K562 (cell line): ENCODE measurements around the gene GP1BB. TPM values are rescaled to one million over a fixed set of nuclear protein-coding genes. Genes with fewer than 3 reads are reported as not detected.

Experiments
- ARNT ChIP-seq, 2 experiments: fragments of 450-650 bp; IDR thresholded peaks; 2 replicates each; pipeline ENCODE4 v1.6.1; 2016; ENCODE audit warnings: mild to moderate bottlenecking in 1 of 2
- BACH1 ChIP-seq: fragments of 200-800 bp; sonication (Bioruptor generic); IDR thresholded peaks from 2 replicates; pipeline ENCODE4 v1.6.1; 2016; ENCODE audit warnings: missing genetic modification characterization, missing compliant biosample characterization
- CHCHD3 ChIP-seq: fragments of 250-450 bp; sonication (Bioruptor Pico); IDR thresholded peaks from 2 replicates; pipeline ENCODE4 v2.1.2; 2022; ENCODE audit warnings: mild to moderate bottlenecking
- CHD2 ChIP-seq: IDR thresholded peaks from 2 replicates; pipeline ENCODE4 v1.6.1; 2011; ENCODE audit warnings: low read depth, low read length
- E2F3 ChIP-seq: fragments of 250-450 bp; sonication (Bioruptor Pico); IDR thresholded peaks from 2 replicates; pipeline ENCODE4 v1.4.0; 2020; ENCODE audit warnings: mild to moderate bottlenecking
- ERF ChIP-seq: fragments of 450-650 bp; formaldehyde crosslinking; IDR thresholded peaks from 2 replicates; pipeline ENCODE4 v1.4.0; 2020; ENCODE audit warnings: mild to moderate bottlenecking, mixed read lengths
- ETV6 ChIP-seq, 3 experiments: fragments of 150-350 bp in 1 of 3; sonication (generic) in 1 of 3; formaldehyde crosslinking in 1 of 3; IDR thresholded peaks; 2 replicates each; pipeline versions ENCODE4 v1.6.1 to v1.8.0; 2014 to 2022; ENCODE audit warnings: borderline replicate concordance in 2 of 3, low read depth in 2 of 3, antibody characterized with exemption in 1 of 3, low read length in 1 of 3, mild to moderate bottlenecking in 1 of 3, missing genetic modification reagents in 1 of 3
- FOXA1 ChIP-seq: fragments of 450-650 bp; IDR thresholded peaks from 2 replicates; pipeline ENCODE4 v1.6.1; 2016; ENCODE audit warnings: mild to moderate bottlenecking, borderline replicate concordance
- GTF2A2 ChIP-seq: IDR thresholded peaks from 2 replicates; pipeline ENCODE4 v1.6.1; 2016; ENCODE audit warnings: mild to moderate bottlenecking, missing genetic modification characterization, missing compliant biosample characterization
- HDAC2 ChIP-seq: fragments of 450-650 bp; IDR thresholded peaks from 2 replicates; pipeline ENCODE4 v1.6.1; 2016; ENCODE audit warnings: mild to moderate bottlenecking
- JUN ChIP-seq, 2 experiments: sonication (generic) in 1 of 2; formaldehyde crosslinking in 1 of 2; IDR thresholded peaks; 2 replicates each; pipeline versions ENCODE4 v1.6.1 to v1.8.0; 2012 to 2022; ENCODE audit warnings: borderline replicate concordance in 2 of 2, mild to moderate bottlenecking in 2 of 2, improper control_type of control experiment in 1 of 2, low read depth in 1 of 2, low read length in 1 of 2, missing genetic modification reagents in 1 of 2
- KLF1 ChIP-seq: fragments of 450-650 bp; IDR thresholded peaks from 2 replicates; pipeline ENCODE4 v1.6.1; 2016; ENCODE audit warnings: missing genetic modification characterization, missing compliant biosample characterization
- MTA3 ChIP-seq: fragments of 450-650 bp; formaldehyde crosslinking; IDR thresholded peaks from 2 replicates; pipeline ENCODE4 v1.6.1; 2017; ENCODE audit warnings: mild to moderate bottlenecking, borderline replicate concordance
- NONO ChIP-seq, 2 experiments: fragments of 200-400 bp in 1 of 2; fragments of 450-650 bp in 1 of 2; formaldehyde crosslinking in 1 of 2; IDR thresholded peaks; 2 replicates each; pipeline ENCODE4 v1.6.1; 2017; ENCODE audit warnings: low read depth in 2 of 2, mild to moderate bottlenecking in 2 of 2, moderate library complexity in 2 of 2, low read length in 1 of 2
- POLR3A ChIP-seq: IDR thresholded peaks from 2 replicates; pipeline ENCODE4 v1.6.1; 2011; ENCODE audit warnings: borderline replicate concordance, mild to moderate bottlenecking, moderate library complexity; ENCODE audit not compliant: insufficient read length, insufficient read depth; ENCODE audit errors: extremely low read depth
- RBM14 ChIP-seq: fragments of 200-400 bp; formaldehyde crosslinking; IDR thresholded peaks from 2 replicates; pipeline ENCODE4 v1.6.1; 2018; ENCODE audit warnings: low read depth, mild to moderate bottlenecking, low read length, moderate library complexity, borderline replicate concordance; ENCODE audit not compliant: insufficient read depth
- RBM15 ChIP-seq: fragments of 200-400 bp; formaldehyde crosslinking; IDR thresholded peaks from 2 replicates; pipeline ENCODE4 v1.6.1; 2018; ENCODE audit warnings: mild to moderate bottlenecking, low read length, moderate library complexity; ENCODE audit not compliant: insufficient read depth
- RCOR1 ChIP-seq, 2 experiments: IDR thresholded peaks; 2 replicates each; pipeline ENCODE4 v1.6.1; 2012; ENCODE audit warnings: low read depth in 2 of 2, low read length in 2 of 2, borderline replicate concordance in 1 of 2, improper control_type of control experiment in 1 of 2
- RFX5 ChIP-seq: IDR thresholded peaks from 2 replicates; pipeline ENCODE4 v1.6.1; 2011; ENCODE audit warnings: low read depth, mild to moderate bottlenecking, improper control_type of control experiment, low read length
- XRCC4 ChIP-seq: IDR thresholded peaks from one replicate; pipeline ENCODE4 v1.6.1; 2011; ENCODE audit not compliant: insufficient read depth, insufficient read length; ENCODE audit errors: extremely low read depth
- ZBTB7A ChIP-seq: IDR thresholded peaks from 2 replicates; pipeline ENCODE4 v1.6.1; 2011; ENCODE audit warnings: low read depth, mild to moderate bottlenecking, low read length, moderate library complexity, borderline replicate concordance; ENCODE audit not compliant: control insufficient read depth
- polyA plus RNA-seq, 8 experiments: library from polyadenylated mRNA; depleted of rRNA in 4 of 8; stranded (reverse) in 5 of 8; unstranded in 3 of 8; fragments of >200 nt; fragmentation: Nextera tagmentation in 2 of 8; fragmentation: Illumina TruSeq in 1 of 8; extraction: Ambion mirVana in 2 of 8; extraction: Trizol in 1 of 8; gene quantifications; 2 replicates each; pipeline versions ENCODE4 v1.2.1 to v1.2.3, GENCODE V29; 2011 to 2014; ENCODE audit warnings: inconsistent platforms in 1 of 8, missing spikeins in 1 of 8
- total RNA-seq, 7 experiments: library from RNA; depleted of rRNA in 6 of 7; stranded (reverse); fragments of >200 nt in 6 of 7; fragmentation: Illumina TruSeq in 2 of 7; extraction: Trizol in 2 of 7; gene quantifications; 2 replicates each; pipeline versions ENCODE4 v1.2.1 to v1.2.3, GENCODE V29; 2011 to 2021; ENCODE audit warnings: low replicate concordance in 1 of 7
- TF ChIP-seq, protein P1 (sequence below): fragments of 450-650 bp; formaldehyde crosslinking; IDR thresholded peaks from 2 replicates; pipeline ENCODE4 v1.4.0; 2022; ENCODE audit warnings: missing genetic modification characterization
- TF ChIP-seq, protein P2 (sequence below): fragments of 450-650 bp; formaldehyde crosslinking; conservative IDR thresholded peaks from 2 replicates; pipeline ENCODE4 v1.4.0; 2022; ENCODE audit warnings: mild to moderate bottlenecking, missing genetic modification characterization
- TF ChIP-seq, protein P3 (sequence below): sonication (generic); formaldehyde crosslinking; IDR thresholded peaks from 2 replicates; pipeline ENCODE4 v1.8.0; 2023; ENCODE audit warnings: mild to moderate bottlenecking, missing genetic modification reagents

Gene GP1BB
- total and polyA plus RNA-seq, 9 of the 15 experiments (the other 6 are each of a cell fraction or from before 2014, with no cell fraction given) = 0.69 to 162 (median 2.8) TPM

DNA sequence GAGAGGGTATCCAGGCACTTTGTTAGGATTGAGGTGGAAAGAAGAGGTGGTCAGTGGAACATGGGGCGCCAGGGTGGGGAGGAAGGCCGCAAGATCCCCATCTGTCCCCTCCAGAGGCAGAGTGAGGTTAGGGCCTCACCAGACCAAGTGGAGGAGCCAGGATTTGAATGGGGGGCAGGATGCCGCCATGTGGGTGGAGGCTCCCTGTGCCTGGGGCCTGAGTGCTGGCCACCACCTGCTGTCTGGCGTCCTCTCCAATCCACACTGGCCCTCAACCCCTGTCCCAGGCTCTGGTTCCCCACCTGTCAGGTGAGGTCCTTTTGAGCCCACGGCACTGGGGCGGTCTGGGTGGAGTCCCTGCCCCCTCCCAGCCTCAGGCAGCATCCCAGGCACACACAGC lies 19.7 kb downstream of the GP1BB start (continued):
- TF ChIP-seq, protein P1, sequence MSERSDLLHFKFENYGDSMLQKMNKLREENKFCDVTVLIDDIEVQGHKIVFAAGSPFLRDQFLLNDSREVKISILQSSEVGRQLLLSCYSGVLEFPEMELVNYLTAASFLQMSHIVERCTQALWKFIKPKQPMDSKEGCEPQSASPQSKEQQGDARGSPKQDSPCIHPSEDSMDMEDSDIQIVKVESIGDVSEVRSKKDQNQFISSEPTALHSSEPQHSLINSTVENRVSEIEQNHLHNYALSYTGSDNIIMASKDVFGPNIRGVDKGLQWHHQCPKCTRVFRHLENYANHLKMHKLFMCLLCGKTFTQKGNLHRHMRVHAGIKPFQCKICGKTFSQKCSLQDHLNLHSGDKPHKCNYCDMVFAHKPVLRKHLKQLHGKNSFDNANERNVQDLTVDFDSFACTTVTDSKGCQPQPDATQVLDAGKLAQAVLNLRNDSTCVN (CRISPR knock-in tag) = no peak
- TF ChIP-seq ARNT (IDR thresholded peaks at IDR 0.05) (no peak), FOXA1 (no peak), GTF2A2 (tag) (no peak), E2F3 (CRISPR knock-in tag) (no peak), ERF (CRISPR knock-in tag) (0 out of 2 replicates have a peak, but pooled peaks have one; percentile 56), XRCC4 (no peak), ZBTB7A (peak; percentile 14; the same call in 1 of the 2 replicates), KLF1 (tag) (0 out of 2 replicates have a peak, but pooled peaks have one; percentile 17), CHCHD3 (no peak), CHD2 (no peak), RBM14 (no peak), ETV6 (IDR thresholded peaks at IDR 0.05; ENCODE audit: borderline replicate concordance in 1 of 2, low read depth in 2 of 2, low read length in 1 of 2) (no peak), ETV6 (CRISPR knock-in tag; IDR thresholded peaks at IDR 0.05; ENCODE audit: borderline replicate concordance) (no peak), BACH1 (tag) (no peak), POLR3A (no peak), MTA3 (no peak), JUN (IDR thresholded peaks at IDR 0.05; ENCODE audit: borderline replicate concordance, low read depth, low read length) (no peak), JUN (CRISPR knock-in tag; IDR thresholded peaks at IDR 0.05; ENCODE audit: borderline replicate concordance) (no peak), RCOR1 (IDR thresholded peaks at IDR 0.05; ENCODE audit: borderline replicate concordance in 1 of 2, low read depth in 2 of 2, low read length in 2 of 2) (no peak), RBM15 (no peak), HDAC2 (no peak), RFX5 (no peak), NONO (IDR thresholded peaks at IDR 0.05; ENCODE audit: low read depth in 2 of 2, low read length in 1 of 2) (no peak)
- TF ChIP-seq, protein P2, sequence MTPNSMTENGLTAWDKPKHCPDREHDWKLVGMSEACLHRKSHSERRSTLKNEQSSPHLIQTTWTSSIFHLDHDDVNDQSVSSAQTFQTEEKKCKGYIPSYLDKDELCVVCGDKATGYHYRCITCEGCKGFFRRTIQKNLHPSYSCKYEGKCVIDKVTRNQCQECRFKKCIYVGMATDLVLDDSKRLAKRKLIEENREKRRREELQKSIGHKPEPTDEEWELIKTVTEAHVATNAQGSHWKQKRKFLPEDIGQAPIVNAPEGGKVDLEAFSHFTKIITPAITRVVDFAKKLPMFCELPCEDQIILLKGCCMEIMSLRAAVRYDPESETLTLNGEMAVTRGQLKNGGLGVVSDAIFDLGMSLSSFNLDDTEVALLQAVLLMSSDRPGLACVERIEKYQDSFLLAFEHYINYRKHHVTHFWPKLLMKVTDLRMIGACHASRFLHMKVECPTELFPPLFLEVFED (CRISPR knock-in tag) = no peak
- TF ChIP-seq, protein P3, sequence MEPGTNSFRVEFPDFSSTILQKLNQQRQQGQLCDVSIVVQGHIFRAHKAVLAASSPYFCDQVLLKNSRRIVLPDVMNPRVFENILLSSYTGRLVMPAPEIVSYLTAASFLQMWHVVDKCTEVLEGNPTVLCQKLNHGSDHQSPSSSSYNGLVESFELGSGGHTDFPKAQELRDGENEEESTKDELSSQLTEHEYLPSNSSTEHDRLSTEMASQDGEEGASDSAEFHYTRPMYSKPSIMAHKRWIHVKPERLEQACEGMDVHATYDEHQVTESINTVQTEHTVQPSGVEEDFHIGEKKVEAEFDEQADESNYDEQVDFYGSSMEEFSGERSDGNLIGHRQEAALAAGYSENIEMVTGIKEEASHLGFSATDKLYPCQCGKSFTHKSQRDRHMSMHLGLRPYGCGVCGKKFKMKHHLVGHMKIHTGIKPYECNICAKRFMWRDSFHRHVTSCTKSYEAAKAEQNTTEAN (CRISPR knock-in tag) = no peak
